Esophagus squamous epithelium (tissue), 5 donors: ENCODE data around the gene ZNF324. TPM values are rescaled to one million over a fixed set of nuclear protein-coding genes. Genes with fewer than 3 reads are reported as not detected.
A peak's percentile ranks its signal among the peaks of the same experiment; 100 is the strongest.

Experiments used
- DNase-seq: peaks from one replicate; lab custom pipeline; 2025; lab: John Stamatoyannopoulos, UW
- H3K27ac ChIP-seq, 4 donors: fragments of 200-600 bp; sonication (generic); one replicate each; pipeline ENCODE4 v1.5.1; 2016 to 2019; ENCODE audit warnings: mild to moderate bottlenecking in 1 of 4
- H3K27me3 ChIP-seq, 4 donors: fragments of 200-600 bp; sonication (generic); 1 replicate in 3 of 4; 2 replicates in 1 of 4; pipeline versions ENCODE4 v1.5.1 to v1.6.0; 2017 to 2021; ENCODE audit warnings: antibody characterized with exemption in 1 of 4
- H3K36me3 ChIP-seq, 3 donors: fragments of 200-600 bp; sonication (generic); one replicate each; pipeline ENCODE4 v1.5.1; 2016 to 2019
- H3K4me1 ChIP-seq, 3 donors: fragments of 200-600 bp; sonication (generic); one replicate each; pipeline ENCODE4 v1.5.1; 2017 to 2019
- H3K4me3 ChIP-seq, 4 donors: fragments of 200-600 bp; sonication (generic); 1 replicate in 3 of 4; 2 replicates in 1 of 4; pipeline ENCODE4 v1.5.1; 2016 to 2019; ENCODE audit warnings: mild to moderate bottlenecking in 2 of 4, moderate library complexity in 1 of 4
- H3K9me3 ChIP-seq, 3 donors: fragments of 200-600 bp; sonication (generic); one replicate each; pipeline ENCODE4 v1.5.1; 2016 to 2019
- CTCF ChIP-seq, 6 experiments: fragments of 450-650 bp in 4 of 6; fragments of 200-600 bp in 2 of 6; sonication (generic) in 2 of 6; IDR thresholded peaks; one replicate each; pipeline ENCODE4 v1.5.1; 2016 to 2019; ENCODE audit warnings: antibody characterized with exemption in 6 of 6, mild to moderate bottlenecking in 4 of 6, moderate library complexity in 4 of 6
- POLR2A ChIP-seq, 4 donors: fragments of 450-650 bp; IDR thresholded peaks; one replicate each; pipeline ENCODE4 v1.6.1; 2017; ENCODE audit warnings: antibody characterized with exemption in 4 of 4, mild to moderate bottlenecking in 4 of 4, moderate library complexity in 3 of 4
- WGBS, 2 donors: methylation state at CpG; one replicate each; pipeline ENCODE4 v1.1.5; 2018; 5-methylcytosine and 5-hydroxymethylcytosine counted together
- intact Hi-C: fragments of 100-400 bp; cut with DNase I; formaldehyde crosslinking; loops from one replicate; pipeline ENCODE4 v1.15.0; 2022
- total RNA-seq, 4 donors: library from RNA; depleted of rRNA; stranded (reverse); fragments of >200 nt; gene quantifications; one replicate each; pipeline ENCODE4 v1.1.0, GENCODE V29; 2016
- donor health status: DM: yes; HTN: yes; CAD: no.

The ZNF324 gene
- total RNA-seq, 4 donors from 2014 or later = 13.5 to 25.4 (median 20.2) TPM

GRCh38 chr19:58473775-58474174, 6.9 kb downstream of the ZNF324 start:
- no peak overlapping the region for H3K27ac ChIP-seq
- H3K36me3 ChIP-seq = peaks cover 21 to 62% (median 23%) of the 10 kb centered on the region in 3 donors
- TF ChIP-seq CTCF (IDR thresholded peaks at IDR 0.05) = no peak
- no peak for TF ChIP-seq POLR2A (IDR thresholded peaks at IDR 0.05)
- H3K9me3 ChIP-seq = no peaks in the 10 kb centered on the region
- H3K4me3 ChIP-seq = no peak overlapping the region
- no peak for DNase-seq
- no peaks in the 10 kb centered on the region for H3K27me3 ChIP-seq
- peaks cover 8 to 33% (median 18%) of the 10 kb centered on the region in 3 donors for H3K4me1 ChIP-seq
- intact Hi-C loops = no loop called here

GRCh38 chr19:58474291-58474996, 7.6 kb downstream of the ZNF324 start:
- no peaks in the 10 kb centered on the region for H3K9me3 ChIP-seq
- no peak for TF ChIP-seq CTCF (IDR thresholded peaks at IDR 0.05)
- TF ChIP-seq POLR2A (IDR thresholded peaks at IDR 0.05) = no peak
- peaks cover 18 to 64% (median 19%) of the 10 kb centered on the region in 3 donors for H3K36me3 ChIP-seq
- peaks cover 7 to 29% (median 18%) of the 10 kb centered on the region in 3 donors for H3K4me1 ChIP-seq
- H3K27me3 ChIP-seq = no peaks in the 10 kb centered on the region
- WGBS, 2 donors = 80 to 89% methylated on average over 12 of the region's 12 CpGs
- intact Hi-C loops = no loop called here
- no peak overlapping the region for H3K4me3 ChIP-seq
- H3K27ac ChIP-seq = no peak overlapping the region
- DNase-seq = no peak

- TF ChIP-seq CTCF (IDR thresholded peaks at IDR 0.05) = no peak
- TF ChIP-seq POLR2A (IDR thresholded peaks at IDR 0.05) = no peak
- WGBS, 2 donors = 9 to 43% methylated on average over 11 to 18 of the region's 27 CpGs
- Histone ChIP-seq H3K4me3 (peak overlapping the region; percentile 61 to 78 (median 69)), H3K36me3 (peaks cover 10 to 64% (median 16%) of the 10 kb centered on the region in 3 donors), H3K9me3 (no peaks in the 10 kb centered on the region), H3K27ac (peak overlapping the region; percentile 81 to 95 (median 90)), H3K4me1 (peaks cover 7 to 29% (median 18%) of the 10 kb centered on the region in 3 donors), H3K27me3 (no peaks in the 10 kb centered on the region)
- DNase-seq = no peak
- intact Hi-C loops = no loop called here
These were observed 8.3 kb downstream of the ZNF324 start for GRCh38 chr19:58474997-58475713.

- H3K27me3 ChIP-seq = no peaks in the 10 kb centered on the region
- peak; percentile 91 for DNase-seq
- TF ChIP-seq POLR2A (IDR thresholded peaks at IDR 0.05) (peak in 2 of 4 donors; percentile 15 to 60), CTCF (IDR thresholded peaks at IDR 0.05) (no peak)
- peaks cover 12 to 64% (median 16%) of the 10 kb centered on the region in 3 donors for H3K36me3 ChIP-seq
- peaks cover 7 to 29% (median 18%) of the 10 kb centered on the region in 3 donors for H3K4me1 ChIP-seq
- 1% methylated on average over 17 of the region's 64 CpGs; no CpG with 5 or more reads in 1 of the 2 donors for WGBS, 2 donors
- H3K4me3 ChIP-seq = peak within 1 kb of the TSS; percentile 61 to 78 (median 69)
- H3K27ac ChIP-seq = peak within 1 kb of the TSS; percentile 81 to 95 (median 90)
- intact Hi-C loops = no loop called here
- H3K9me3 ChIP-seq = no peaks in the 10 kb centered on the region
These were observed 9.0 kb downstream of the ZNF324 start, which contains the start of gene ZNF446 for GRCh38 chr19:58475714-58476497. Gene ZNF446 (plus strand): TSS chr19:58476352. CDS start chr19:58477219, 867 bp downstream.
